Ureter (tissue), 1 donor: ENCODE results near the gene DEFB110. TPM values are rescaled to one million over a fixed set of nuclear protein-coding genes. Genes with fewer than 3 reads are reported as not detected.

Experiments
- total RNA-seq: library from RNA; stranded (reverse); gene quantifications from one replicate; pipeline ENCODE4 v1.2.4, GENCODE V29; 2023
- donor health status: DM: yes; HTN: yes; CAD: no.

The DEFB110 gene
- total RNA-seq, 1 donor from 2014 or later, result not detected

Other genes starting within 250 kb of the DEFB110 start
- 0.23 TPM for gene PGK2, start 234.7 kb downstream of the DEFB110 start, total RNA-seq
- gene CRISP1, start 155.5 kb downstream of the DEFB110 start, total RNA-seq, result not detected
- not detected for gene DEFB114, start 57.8 kb downstream of the DEFB110 start, total RNA-seq
- gene DEFB113, start 52.4 kb downstream of the DEFB110 start, total RNA-seq, result not detected
- not detected for gene DEFB112, start 27.9 kb upstream of the DEFB110 start, total RNA-seq